PC-9 (cell line): ENCODE results near the gene RUNX3. TPM values are rescaled to one million over a fixed set of nuclear protein-coding genes. Genes with fewer than 3 reads are reported as not detected.

Source experiments
- BruUV-seq: library from RNA; stranded (reverse); fragments of 400-500 nt; replicated peaks from 2 replicates; lab custom pipeline; 2021; lab: Mats Ljungman, UMichigan
- CTCF ChIA-PET: fragments of 300-600 bp; sonication (Branson Sonifier 250); formaldehyde crosslinking; loops from one replicate; lab custom pipeline; 2022; ENCODE audit warnings: antibody characterized with exemption; lab: Charles Lee
- POLR2A ChIA-PET: fragments of 300-600 bp; sonication (Branson Sonifier 250); formaldehyde crosslinking; loops from one replicate; lab custom pipeline; 2022; ENCODE audit warnings: antibody characterized with exemption; ENCODE audit not compliant: unreplicated experiment; lab: Charles Lee
- DNase-seq, 2 experiments: peaks; one replicate each; pipeline versions ENCODE4 v3.0.0 to v3.0.0-alpha.2; 2015 to 2022; ENCODE audit warnings: mixed read lengths in 1 of 2
- H2AFZ ChIP-seq: fragments of 200-600 bp; sonication (generic); 2 replicates; pipeline ENCODE4 v1.8.1; 2017; ENCODE audit warnings: antibody characterized with exemption
- H3F3A ChIP-seq: fragments of 200-600 bp; sonication (generic); 2 replicates; pipeline ENCODE4 v1.8.1; 2017; ENCODE audit warnings: antibody characterized with exemption, mild to moderate bottlenecking, low read depth; ENCODE audit not compliant: insufficient read depth
- H3K27ac ChIP-seq: fragments of 200-600 bp; sonication (generic); 2 replicates; pipeline ENCODE4 v1.6.1; 2016; ENCODE audit warnings: mixed run types
- H3K27me3 ChIP-seq: fragments of 200-600 bp; sonication (generic); 2 replicates; pipeline ENCODE4 v1.6.1; 2016; ENCODE audit warnings: low read depth, mixed run types; ENCODE audit not compliant: insufficient read depth
- H3K36me3 ChIP-seq: fragments of 200-600 bp; sonication (generic); 2 replicates; pipeline ENCODE4 v1.6.1; 2016; ENCODE audit warnings: low read depth, mixed run types
- H3K4me1 ChIP-seq: fragments of 200-600 bp; sonication (generic); replicated peaks from 2 replicates; pipeline ENCODE4 v1.6.1; 2016; ENCODE audit warnings: mixed run types; ENCODE audit not compliant: insufficient read depth
- H3K4me2 ChIP-seq: fragments of 200-600 bp; sonication (generic); 2 replicates; pipeline ENCODE4 v1.6.1; 2017; ENCODE audit warnings: mixed run types
- H3K4me3 ChIP-seq: fragments of 200-600 bp; sonication (generic); 2 replicates; pipeline ENCODE4 v1.6.1; 2016; ENCODE audit warnings: mixed run types
- H3K79me2 ChIP-seq: fragments of 200-600 bp; sonication (generic); 2 replicates; pipeline ENCODE4 v1.6.1; 2017; ENCODE audit warnings: low read depth, mixed run types
- H3K9me2 ChIP-seq: fragments of 200-600 bp; sonication (generic); 2 replicates; pipeline ENCODE4 v1.8.1; 2017; ENCODE audit warnings: mild to moderate bottlenecking; ENCODE audit not compliant: insufficient read depth
- H3K9me3 ChIP-seq: fragments of 200-600 bp; sonication (generic); 2 replicates; pipeline ENCODE4 v1.8.1; 2016; ENCODE audit warnings: low read depth; ENCODE audit not compliant: insufficient read depth
- H4K20me1 ChIP-seq: fragments of 200-600 bp; sonication (generic); 2 replicates; pipeline ENCODE4 v1.8.1; 2017; ENCODE audit not compliant: insufficient read depth
- EZH2 ChIP-seq: fragments of 200-600 bp; sonication (generic); IDR thresholded peaks from 2 replicates; pipeline ENCODE4 v1.8.0; 2017; ENCODE audit warnings: antibody characterized with exemption, low read depth
- intact Hi-C: fragments of 100-400 bp; cut with micrococcal nuclease; formaldehyde crosslinking; loops from one replicate; pipeline ENCODE4 v1.10.0; 2022; ENCODE audit not compliant: unreplicated experiment
- total RNA-seq: library from RNA; stranded (reverse); gene quantifications from 2 replicates; pipeline ENCODE4 v1.2.3, GENCODE V29; 2021
- TF ChIP-seq, protein P1 (sequence below): fragments of 200-600 bp; sonication (generic); conservative IDR thresholded peaks from 2 replicates; pipeline ENCODE4 v1.6.1; 2017; ENCODE audit warnings: mixed run types, antibody characterized with exemption, mild to moderate bottlenecking, moderate library complexity

The RUNX3 gene
- total RNA-seq, 1 experiment from 2014 or later: not detected

DNA sequence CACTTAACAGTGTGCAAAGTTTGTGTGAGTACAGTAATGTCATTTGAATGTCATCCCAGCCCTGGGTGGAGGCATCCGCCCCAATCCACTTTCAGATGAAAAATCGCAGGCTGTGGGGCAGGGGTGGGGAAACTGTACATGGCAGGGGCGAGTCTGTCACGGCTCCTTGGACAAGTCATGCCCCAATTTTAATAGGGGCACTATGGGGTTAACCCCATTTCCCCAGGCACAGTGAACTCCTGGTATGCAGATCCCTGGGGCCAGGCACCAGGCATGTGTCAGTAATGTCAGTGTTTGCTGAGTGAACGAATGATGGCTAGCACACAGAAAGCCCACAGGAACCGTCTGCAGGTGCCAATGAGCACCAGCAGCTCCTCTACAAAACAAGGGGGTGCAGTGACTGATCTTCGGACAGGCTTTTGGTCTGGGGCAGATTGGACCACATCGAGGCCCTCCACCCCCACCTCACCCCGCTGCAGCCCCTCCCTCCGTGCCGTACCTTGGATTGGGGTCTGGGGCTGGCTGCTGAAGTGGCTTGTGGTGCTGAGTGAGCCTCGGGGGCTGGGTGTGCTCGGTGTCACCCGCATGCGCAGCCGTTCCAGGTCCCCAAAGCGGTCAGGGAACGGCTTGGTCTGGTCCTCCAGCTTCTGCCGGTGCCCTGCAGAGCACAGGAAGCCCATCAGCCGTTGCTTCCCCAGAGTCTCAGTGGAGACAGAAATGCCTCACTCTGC is 23.2 kb downstream of the RUNX3 start:
- POLR2A ChIA-PET: no interaction called here
- Histone ChIP-seq H3K79me2 (no peaks in the 10 kb centered on the region), H3K36me3 (no peaks in the 10 kb centered on the region), H3K27ac (no peak overlapping the region), H4K20me1 (no peaks in the 10 kb centered on the region), H3K4me3 (no peak overlapping the region), H3K27me3 (0 out of 2 replicates have a peak, but pooled peaks cover 7% of the 10 kb centered on the region), H3F3A (no peaks in the 10 kb centered on the region), H3K4me1 (no peaks in the 10 kb centered on the region), H3K9me2 (no peaks in the 10 kb centered on the region), H2AFZ (no peak overlapping the region), H3K4me2 (no peak overlapping the region), H3K9me3 (no peaks in the 10 kb centered on the region)
- BruUV-seq: no TSS peak
- no peak for TF ChIP-seq EZH2
- CTCF ChIA-PET: no interaction called here
- intact Hi-C loops: no loop called here
- DNase-seq: no peak

DNA sequence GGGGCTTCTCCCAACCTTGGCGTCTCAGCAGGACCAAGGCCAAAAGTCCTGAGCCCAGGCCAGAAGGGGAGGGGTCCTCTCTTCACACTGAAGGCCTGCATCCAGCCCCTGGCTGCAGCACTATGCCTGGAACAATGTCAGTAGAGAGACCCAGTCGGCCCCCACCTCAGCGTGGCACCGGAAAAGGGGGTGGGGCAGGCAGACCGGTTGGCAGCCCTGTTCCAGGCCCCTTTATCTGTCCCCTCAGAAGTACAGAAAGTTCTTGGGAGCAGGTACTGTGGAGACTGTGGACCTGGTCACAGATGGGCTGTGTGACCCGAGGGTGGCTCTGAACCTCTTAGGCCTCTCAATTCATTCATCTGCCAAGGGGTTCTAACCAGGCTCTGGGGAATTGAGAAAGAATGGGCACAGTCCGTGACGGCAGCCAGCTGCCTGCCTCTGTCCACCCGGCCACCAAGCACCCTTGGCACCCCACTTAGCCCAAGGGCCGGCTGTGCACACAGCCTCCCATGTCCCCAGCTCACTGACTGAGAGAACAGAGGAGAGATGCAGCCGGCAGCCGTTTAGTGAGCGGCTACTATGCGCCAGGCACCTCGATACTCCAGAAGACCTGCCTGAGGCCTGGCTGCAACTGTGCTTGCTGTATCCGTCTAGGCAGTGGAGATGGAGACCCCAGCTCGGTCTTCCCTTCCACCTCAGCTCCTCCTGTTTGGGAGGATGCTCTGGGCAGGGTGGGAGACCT is 23.9 kb downstream of the RUNX3 start:
- DNase-seq: no peak
- TF ChIP-seq, protein P1, sequence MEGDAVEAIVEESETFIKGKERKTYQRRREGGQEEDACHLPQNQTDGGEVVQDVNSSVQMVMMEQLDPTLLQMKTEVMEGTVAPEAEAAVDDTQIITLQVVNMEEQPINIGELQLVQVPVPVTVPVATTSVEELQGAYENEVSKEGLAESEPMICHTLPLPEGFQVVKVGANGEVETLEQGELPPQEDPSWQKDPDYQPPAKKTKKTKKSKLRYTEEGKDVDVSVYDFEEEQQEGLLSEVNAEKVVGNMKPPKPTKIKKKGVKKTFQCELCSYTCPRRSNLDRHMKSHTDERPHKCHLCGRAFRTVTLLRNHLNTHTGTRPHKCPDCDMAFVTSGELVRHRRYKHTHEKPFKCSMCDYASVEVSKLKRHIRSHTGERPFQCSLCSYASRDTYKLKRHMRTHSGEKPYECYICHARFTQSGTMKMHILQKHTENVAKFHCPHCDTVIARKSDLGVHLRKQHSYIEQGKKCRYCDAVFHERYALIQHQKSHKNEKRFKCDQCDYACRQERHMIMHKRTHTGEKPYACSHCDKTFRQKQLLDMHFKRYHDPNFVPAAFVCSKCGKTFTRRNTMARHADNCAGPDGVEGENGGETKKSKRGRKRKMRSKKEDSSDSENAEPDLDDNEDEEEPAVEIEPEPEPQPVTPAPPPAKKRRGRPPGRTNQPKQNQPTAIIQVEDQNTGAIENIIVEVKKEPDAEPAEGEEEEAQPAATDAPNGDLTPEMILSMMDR: no peak
- H3K27ac ChIP-seq: no peak overlapping the region
- no peaks in the 10 kb centered on the region for H3K79me2 ChIP-seq
- H3K9me2 ChIP-seq: no peaks in the 10 kb centered on the region
- no peak overlapping the region for H2AFZ ChIP-seq
- intact Hi-C loops: no loop called here
- POLR2A ChIA-PET: no interaction called here
- H3K4me2 ChIP-seq: no peak overlapping the region
- no peaks in the 10 kb centered on the region for H3K9me3 ChIP-seq
- peaks cover 15% of the 10 kb centered on the region for H3K27me3 ChIP-seq
- no peak overlapping the region for H3K4me3 ChIP-seq
- H3K4me1 ChIP-seq: no peaks in the 10 kb centered on the region
- H3F3A ChIP-seq: no peaks in the 10 kb centered on the region
- H3K36me3 ChIP-seq: no peaks in the 10 kb centered on the region
- no TSS peak for BruUV-seq
- H4K20me1 ChIP-seq: no peaks in the 10 kb centered on the region
- CTCF ChIA-PET: no interaction called here

DNA sequence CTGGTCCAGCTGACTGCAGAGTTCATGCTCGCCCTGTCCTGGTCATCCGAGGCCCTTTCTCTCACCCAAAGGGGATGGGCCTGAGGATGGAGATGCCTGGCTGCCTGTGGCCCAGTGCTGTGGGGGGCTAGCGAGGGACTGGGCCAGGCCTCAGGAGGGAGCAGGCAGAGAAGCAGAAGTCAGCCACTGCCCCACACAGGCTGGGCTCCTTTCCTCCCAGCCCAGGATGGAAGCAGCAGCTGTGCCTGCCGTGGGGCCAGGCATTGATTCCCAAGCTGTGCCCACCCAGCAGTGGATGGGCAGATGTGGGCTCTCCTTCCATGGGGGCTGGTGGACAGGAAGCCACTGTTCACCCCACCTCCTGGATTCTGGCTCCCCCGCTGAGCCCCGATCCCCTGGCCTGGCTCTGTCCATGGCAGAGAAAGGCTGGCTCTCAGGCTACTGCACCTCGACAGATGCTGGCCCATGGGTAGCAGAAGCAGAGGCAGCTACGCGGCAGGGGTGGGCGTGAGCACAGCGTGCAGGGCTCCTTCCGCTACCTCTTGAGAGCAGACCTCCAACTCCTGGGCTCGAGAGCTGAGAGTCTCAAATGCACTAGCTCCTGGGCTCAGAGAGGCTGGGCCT is 24.6 kb downstream of the RUNX3 start:
- no peaks in the 10 kb centered on the region for H4K20me1 ChIP-seq
- TF ChIP-seq, protein P1: no peak
- TF ChIP-seq EZH2: no peak
- no peaks in the 10 kb centered on the region for H3F3A ChIP-seq
- no TSS peak for BruUV-seq
- no peaks in the 10 kb centered on the region for H3K4me1 ChIP-seq
- no peak overlapping the region for H3K4me3 ChIP-seq
- DNase-seq: no peak
- POLR2A ChIA-PET: no interaction called here
- H2AFZ ChIP-seq: no peak overlapping the region
- no peaks in the 10 kb centered on the region for H3K79me2 ChIP-seq
- no peaks in the 10 kb centered on the region for H3K36me3 ChIP-seq
- no peaks in the 10 kb centered on the region for H3K9me3 ChIP-seq
- CTCF ChIA-PET: no interaction called here
- H3K27ac ChIP-seq: no peak overlapping the region
- no peaks in the 10 kb centered on the region for H3K9me2 ChIP-seq
- no peak overlapping the region for H3K4me2 ChIP-seq
- intact Hi-C loops: no loop called here
- peaks cover 21% of the 10 kb centered on the region for H3K27me3 ChIP-seq
